H1 (cell line): Measurements from ENCODE around the gene KCTD8. TPM values are rescaled to one million over a fixed set of nuclear protein-coding genes. Genes with fewer than 3 reads are reported as not detected.

Source experiments
- CTCF ChIA-PET: fragments of 300-600 bp; sonication (Branson Sonifier 250); formaldehyde crosslinking; loops from one replicate; lab custom pipeline; 2021; ENCODE audit not compliant: partially characterized antibody; lab: Charles Lee
- POLR2A ChIA-PET: fragments of 300-600 bp; sonication (Branson Sonifier 250); formaldehyde crosslinking; loops from one replicate; lab custom pipeline; 2021; ENCODE audit warnings: inconsistent platforms; ENCODE audit not compliant: partially characterized antibody; lab: Charles Lee
- DNase-seq, 2 experiments: peaks; one replicate each; pipeline versions ENCODE4 v3.0.0 to v3.0.0-alpha.2; 2010 to 2022; ENCODE audit warnings: low spot score in 2 of 2, low read depth in 1 of 2, mixed read lengths in 1 of 2
- FAIRE-seq: peaks from 2 replicates; lab custom pipeline; 2011; peaks lifted over from hg19 to GRCh38; lab: Jason Lieb, UNC
- H2AFZ ChIP-seq: 2 replicates; pipeline ENCODE4 v1.8.1; 2012; ENCODE audit warnings: low read length, inconsistent platforms
- H2AK5ac ChIP-seq: 2 replicates; pipeline ENCODE4 v1.6.1; 2013; ENCODE audit warnings: low read depth, low read length
- H2BK120ac ChIP-seq: replicated peaks from 2 replicates; pipeline ENCODE3; 2013; ENCODE audit warnings: low read depth, low read length, inconsistent platforms
- H2BK12ac ChIP-seq: 2 replicates; pipeline ENCODE4 v1.6.1; 2013; ENCODE audit warnings: low read depth, low read length
- H2BK15ac ChIP-seq: 2 replicates; pipeline ENCODE4 v1.6.1; 2013; ENCODE audit warnings: low read length
- H2BK20ac ChIP-seq: 2 replicates; pipeline ENCODE4 v1.6.1; 2013; ENCODE audit warnings: low read length
- H2BK5ac ChIP-seq: 2 replicates; pipeline ENCODE4 v1.6.1; 2013; ENCODE audit warnings: low read depth, low read length
- H3K14ac ChIP-seq: 2 replicates; pipeline ENCODE4 v1.6.1; 2013; ENCODE audit warnings: inconsistent platforms; ENCODE audit not compliant: insufficient read length
- H3K18ac ChIP-seq: 2 replicates; pipeline ENCODE4 v1.6.1; 2013; ENCODE audit warnings: low read length; ENCODE audit errors: extremely low read depth
- H3K23ac ChIP-seq: 2 replicates; pipeline ENCODE4 v1.6.1; 2013; ENCODE audit warnings: inconsistent platforms; ENCODE audit not compliant: insufficient read length
- H3K23me2 ChIP-seq: 2 replicates; pipeline ENCODE4 v1.6.1; 2013; ENCODE audit warnings: low read depth, low read length
- H3K27ac ChIP-seq: 2 replicates; pipeline ENCODE4 v1.6.1; 2011; ENCODE audit warnings: low read depth, low read length, inconsistent platforms
- H3K27me3 ChIP-seq, 4 experiments: replicated peaks in 1 of 4; 1 replicate in 1 of 4; 2 replicates in 3 of 4; pipeline versions ENCODE4 v1.6.1 to v1.8.1; 2011 to 2013; ENCODE audit warnings: low read length in 3 of 4, mild to moderate bottlenecking in 3 of 4, inconsistent platforms in 2 of 4, mixed read lengths in 2 of 4, moderate library complexity in 1 of 4; ENCODE audit not compliant: control insufficient read depth in 3 of 4, insufficient read depth in 3 of 4; ENCODE audit errors: extremely low read depth in 1 of 4
- H3K36me3 ChIP-seq, 4 experiments: 2 replicates each; pipeline versions ENCODE4 v1.6.1 to v1.8.1; 2011 to 2013; ENCODE audit warnings: mild to moderate bottlenecking in 4 of 4, low read length in 3 of 4, moderate library complexity in 2 of 4, control low read depth in 1 of 4, inconsistent platforms in 1 of 4; ENCODE audit not compliant: insufficient read depth in 4 of 4, control insufficient read depth in 2 of 4
- H3K4ac ChIP-seq: replicated peaks from 2 replicates; pipeline ENCODE3; 2013; ENCODE audit warnings: low read length, low read depth, mixed read lengths, inconsistent platforms; ENCODE audit not compliant: insufficient read length
- H3K4me1 ChIP-seq, 4 experiments: replicated peaks in 1 of 4; 1 replicate in 1 of 4; 2 replicates in 3 of 4; pipeline versions ENCODE4 v1.6.1 to v1.8.1; 2011 to 2013; ENCODE audit warnings: low read length in 3 of 4, inconsistent platforms in 2 of 4, mixed read lengths in 1 of 4; ENCODE audit not compliant: insufficient read depth in 4 of 4, control insufficient read depth in 3 of 4
- H3K4me2 ChIP-seq, 2 experiments: 2 replicates each; pipeline versions ENCODE4 v1.6.1 to v1.8.1; 2011 to 2013; ENCODE audit warnings: low read depth in 2 of 2, low read length in 2 of 2, control low read depth in 1 of 2, inconsistent platforms in 1 of 2, mild to moderate bottlenecking in 1 of 2; ENCODE audit not compliant: insufficient read depth in 1 of 2
- H3K4me3 ChIP-seq, 4 experiments: fragments of 200-600, 300-600 bp in 1 of 4; sonication (generic), shearing (Covaris generic), sonication (Bioruptor Twin) in 1 of 4; 2 replicates each; pipeline versions ENCODE4 v1.5.1 to v1.8.1; 2011 to 2016; ENCODE audit warnings: low read length in 4 of 4, low read depth in 3 of 4, control low read depth in 2 of 4, inconsistent platforms in 2 of 4, mild to moderate bottlenecking in 2 of 4, mixed read lengths in 1 of 4, moderate library complexity in 1 of 4; ENCODE audit not compliant: insufficient read depth in 2 of 4; ENCODE audit errors: extremely low read depth in 1 of 4
- H3K56ac ChIP-seq: replicated peaks from 2 replicates; pipeline ENCODE3; 2013; ENCODE audit warnings: low read depth, mild to moderate bottlenecking, mixed read lengths, low read length, inconsistent platforms; ENCODE audit not compliant: insufficient read length
- H3K79me1 ChIP-seq: 2 replicates; pipeline ENCODE4 v1.6.1; 2013; ENCODE audit warnings: low read depth, low read length, control low read depth
- H3K79me2 ChIP-seq, 2 experiments: 2 replicates each; pipeline versions ENCODE4 v1.6.1 to v1.8.1; 2012 to 2013; ENCODE audit warnings: low read length in 2 of 2, mild to moderate bottlenecking in 2 of 2, inconsistent platforms in 1 of 2; ENCODE audit not compliant: insufficient read depth in 2 of 2, control insufficient read depth in 1 of 2
- H3K9ac ChIP-seq, 4 experiments: replicated peaks in 1 of 4; 1 replicate in 1 of 4; 2 replicates in 3 of 4; pipeline versions ENCODE4 v1.6.1 to v1.8.1; 2011 to 2013; ENCODE audit warnings: low read depth in 3 of 4, low read length in 3 of 4, control low read depth in 2 of 4, mild to moderate bottlenecking in 2 of 4, moderate library complexity in 2 of 4, inconsistent platforms in 1 of 4; ENCODE audit errors: extremely low read depth in 1 of 4
- H3K9me3 ChIP-seq, 2 experiments: 2 replicates each; pipeline versions ENCODE4 v1.6.1 to v1.8.1; 2012 to 2013; ENCODE audit warnings: mild to moderate bottlenecking in 2 of 2, moderate library complexity in 2 of 2, control low read depth in 1 of 2, inconsistent platforms in 1 of 2, low read depth in 1 of 2, low read length in 1 of 2, mixed read lengths in 1 of 2; ENCODE audit not compliant: insufficient read depth in 2 of 2
- H4K20me1 ChIP-seq, 2 experiments: replicated peaks in 1 of 2; 2 replicates each; pipeline versions ENCODE3 to v1.8.1; 2011 to 2013; ENCODE audit warnings: inconsistent platforms in 2 of 2, low read length in 2 of 2, mild to moderate bottlenecking in 1 of 2; ENCODE audit not compliant: insufficient read depth in 2 of 2, control insufficient read depth in 1 of 2
- H4K5ac ChIP-seq: 2 replicates; pipeline ENCODE4 v1.6.1; 2013; ENCODE audit warnings: low read length, low read depth, mixed read lengths, inconsistent platforms; ENCODE audit not compliant: insufficient read length
- H4K8ac ChIP-seq: 2 replicates; pipeline ENCODE4 v1.8.0; 2013; ENCODE audit warnings: mild to moderate bottlenecking, moderate library complexity, low read length, inconsistent platforms; ENCODE audit not compliant: insufficient read depth; ENCODE audit errors: extremely low read depth
- H4K91ac ChIP-seq: replicated peaks from 2 replicates; pipeline ENCODE3; 2013; ENCODE audit warnings: low read length, mixed read lengths, inconsistent platforms; ENCODE audit not compliant: insufficient read length
- CHD1 ChIP-seq: IDR thresholded peaks from 2 replicates; pipeline ENCODE4 v1.6.1; 2012; ENCODE audit warnings: low read depth, low read length, improper control_type of control experiment
- MAFK ChIP-seq: IDR thresholded peaks from 2 replicates; pipeline ENCODE4 v1.6.1; 2012; ENCODE audit warnings: low read depth, mild to moderate bottlenecking, improper control_type of control experiment, low read length
- POU5F1 ChIP-seq: IDR thresholded peaks from 2 replicates; pipeline ENCODE4 v1.6.1; 2011; ENCODE audit warnings: low read depth, mild to moderate bottlenecking, low read length, moderate library complexity
- RAD21 ChIP-seq, 2 experiments: IDR thresholded peaks in 1 of 2; conservative IDR thresholded peaks in 1 of 2; 2 replicates each; pipeline ENCODE4 v1.6.1; 2011; ENCODE audit warnings: low read depth in 2 of 2, low read length in 2 of 2, improper control_type of control experiment in 1 of 2, inconsistent platforms in 1 of 2, mild to moderate bottlenecking in 1 of 2, moderate library complexity in 1 of 2
- RBBP5 ChIP-seq: IDR thresholded peaks from 2 replicates; pipeline ENCODE4 v1.7.1; 2012; ENCODE audit warnings: low read depth, mild to moderate bottlenecking, inconsistent platforms, low read length, moderate library complexity, borderline replicate concordance
- SP4 ChIP-seq: IDR thresholded peaks from 2 replicates; pipeline ENCODE4 v1.6.1; 2012; ENCODE audit warnings: low read length, inconsistent platforms
- TCF12 ChIP-seq: IDR thresholded peaks from 2 replicates; pipeline ENCODE4 v1.6.1; 2011; ENCODE audit warnings: low read depth, mild to moderate bottlenecking, low read length
- TEAD4 ChIP-seq: IDR thresholded peaks from 2 replicates; pipeline ENCODE4 v1.6.1; 2012; ENCODE audit warnings: low read depth, low read length, inconsistent platforms, mixed read lengths
- YY1 ChIP-seq: IDR thresholded peaks from 2 replicates; pipeline ENCODE4 v1.6.1; 2011; ENCODE audit warnings: low read depth, mild to moderate bottlenecking, low read length
- WGBS, 2 experiments: shearing (Covaris generic) in 1 of 2; methylation state at CpG; one replicate each; pipeline versions ENCODE4 v1.1.6 to v1.1.7; 2013 to 2015; ENCODE audit warnings: low lambda C conversion rate in 2 of 2, mixed read lengths in 2 of 2, inconsistent platforms in 1 of 2, low coverage in 1 of 2, missing lambda C conversion rate in 1 of 2; ENCODE audit not compliant: insufficient replicate concordance in 2 of 2, insufficient coverage in 1 of 2, insufficient read length in 1 of 2; ENCODE audit errors: extremely low coverage in 1 of 2, missing lambda C conversion rate in 1 of 2; 5-methylcytosine and 5-hydroxymethylcytosine counted together
- polyA plus RNA-seq, 7 experiments: library from polyadenylated mRNA; depleted of rRNA in 3 of 7; stranded (reverse) in 5 of 7; unstranded in 2 of 7; fragments of >200 nt in 5 of 7; fragments of 200-250 nt in 2 of 7; gene quantifications; 1 replicate in 5 of 7; 2 replicates in 1 of 7; 4 replicates in 1 of 7; pipeline versions ENCODE4 v1.2.1 to v1.2.3, GENCODE V29; 2011 to 2013; ENCODE audit warnings: missing spikeins in 2 of 7, mixed read lengths in 2 of 7
- total RNA-seq: library from RNA; stranded (reverse); fragmentation: NEBNext Ultra II Directional; extraction: Animal tissue kit (Norgen Biotek cat#: 25700); gene quantifications from 2 replicates; pipeline ENCODE4 v1.2.1, GENCODE V29; 2021

Gene KCTD8
- total and polyA plus RNA-seq, 2 of the 8 experiments (the other 6 are each of a cell fraction or from before 2014, with no cell fraction given), result 2.9 to 3.7 TPM

- no peak overlapping the region for H4K8ac ChIP-seq
- POLR2A ChIA-PET, result no interaction called here
- H3K9me3 ChIP-seq, result no peaks in the 10 kb centered on the region; a peak in 1 of 4 replicates
- H2BK12ac ChIP-seq, result no peak overlapping the region
- no peak overlapping the region for H2AK5ac ChIP-seq
- H3K4me3 ChIP-seq, result no peak overlapping the region
- H3K27me3 ChIP-seq, result no peaks in the 10 kb centered on the region
- TF ChIP-seq TCF12 (no peak), SP4 (no peak), POU5F1 (no peak), YY1 (no peak), RBBP5 (no peak), CHD1 (no peak), TEAD4 (no peak), RAD21 (IDR thresholded peaks at IDR 0.05 in 1 of 2, conservative IDR thresholded peaks at IDR 0.05 in 1 of 2; ENCODE audit: low read depth in 2 of 2, low read length in 2 of 2) (no peak), MAFK (no peak)
- TF ChIP-seq, all 59 proteins: peak for 0
- Histone ChIP-seq H4K91ac (no peak overlapping the region), H3K36me3 (no peaks in the 10 kb centered on the region), H3K56ac (no peak overlapping the region), H2BK20ac (no peak overlapping the region), H3K4me1 (no peaks in the 10 kb centered on the region), H3K79me2 (no peaks in the 10 kb centered on the region), H2BK15ac (no peak overlapping the region), H3K9ac (no peak overlapping the region), H3K27ac (no peak overlapping the region), H3K4me2 (no peak overlapping the region), H4K20me1 (no peaks in the 10 kb centered on the region), H3K14ac (no peak overlapping the region), H3K18ac (no peak overlapping the region), H2BK120ac (no peak overlapping the region), H4K5ac (no peak overlapping the region), H3K4ac (no peak overlapping the region), H2BK5ac (no peak overlapping the region), H3K23me2 (no peaks in the 10 kb centered on the region), H2AFZ (no peak overlapping the region), H3K79me1 (no peaks in the 10 kb centered on the region), H3K23ac (no peak overlapping the region)
- CTCF ChIA-PET, result no interaction called here
- 89% methylated on average over 3 of the region's 3 CpGs; no CpG with 5 or more reads in 1 of the 2 experiments for WGBS, 2 experiments
- FAIRE-seq, result no peak
- DNase-seq, result no peak
These were observed 129.5 kb downstream of the KCTD8 start for GRCh38 chr4:44319129-44319528.
